Measurements from ENCODE around the gene FANCB.

The FANCB gene

GRCh38 chrX:14872851-14873675 is at the start of gene FANCB, which contains the start of gene MOSPD2:
TSS of gene FANCB (minus strand) at chrX:14873069. CDS start at chrX:14865510, 7,559 bp downstream.
TSS of gene MOSPD2 (plus strand) at chrX:14873421. CDS start at chrX:14873529, 108 bp downstream.
- DNase-seq = peak; percentile 97

GRCh38 chrX:14922437-14922836 is 49.6 kb upstream of the FANCB start:
- no peak for DNase-seq

DNA sequence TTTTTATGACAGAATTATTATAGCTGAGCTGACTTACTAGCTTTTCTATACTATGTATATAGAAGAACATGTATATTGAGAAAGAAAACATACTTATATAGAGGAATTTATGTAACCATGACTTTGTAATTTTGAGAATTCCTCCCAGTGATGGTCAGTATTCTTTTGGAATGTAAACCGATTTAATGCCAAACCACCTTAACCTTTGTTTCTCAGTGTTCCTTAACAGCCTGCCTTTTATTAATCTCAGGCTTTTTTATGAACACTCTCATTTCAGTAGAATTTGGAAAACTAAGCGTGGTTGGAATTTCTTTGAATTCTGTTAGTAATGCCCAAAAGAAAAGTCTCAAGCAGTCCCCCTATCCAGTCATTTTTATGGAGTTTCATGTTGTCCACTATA is 47.3 kb upstream of the FANCB start:
- no peak for DNase-seq

- no peak for DNase-seq
Measured at GRCh38 chrX:14919407-14919806, 46.5 kb upstream of the FANCB start.

- no peak for DNase-seq
Measured at GRCh38 chrX:14916017-14916674, 43.3 kb upstream of the FANCB start.

DNA sequence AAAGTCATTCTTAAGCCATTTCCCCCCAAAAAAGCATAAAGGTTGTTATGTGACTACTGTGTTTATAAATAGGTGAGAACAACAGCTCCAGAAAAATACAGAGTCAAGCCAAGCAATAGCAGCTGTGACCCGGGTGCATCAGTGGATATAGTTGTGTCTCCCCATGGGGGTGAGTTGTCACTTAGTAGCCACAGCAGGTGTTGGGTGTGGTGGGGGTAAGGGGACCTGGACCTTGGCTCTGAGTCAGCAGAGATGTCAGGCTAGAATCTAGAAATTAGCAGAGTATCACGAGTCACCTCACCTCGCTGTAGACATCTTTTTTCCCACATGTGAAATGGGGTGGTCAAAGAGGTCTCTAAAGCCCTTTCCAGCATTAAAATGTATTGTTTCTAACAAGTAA is 42.7 kb upstream of the FANCB start:
- DNase-seq = no peak

DNA sequence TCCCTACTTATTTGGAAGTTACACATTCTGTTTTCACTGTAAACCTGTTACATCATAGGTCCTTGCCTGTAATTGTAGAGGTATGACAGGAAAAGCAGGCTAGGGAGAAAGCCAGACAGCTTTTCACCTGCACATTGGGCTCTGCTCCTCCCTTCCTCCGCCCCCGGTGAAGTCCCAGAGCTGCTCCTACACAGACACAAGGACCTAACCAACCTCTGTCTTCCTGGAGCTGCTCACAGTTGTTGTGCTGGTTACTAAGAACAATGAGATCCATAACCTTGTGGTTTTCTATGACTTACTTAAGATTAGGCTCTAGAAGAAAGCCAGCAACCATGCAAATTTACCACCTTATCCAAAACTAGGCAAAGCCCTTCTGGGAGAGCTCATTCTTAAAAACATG is 40.4 kb upstream of the FANCB start:
- DNase-seq = no peak

- DNase-seq = no peak
Measured at GRCh38 chrX:14903891-14904290, 31.0 kb upstream of the FANCB start.

DNA sequence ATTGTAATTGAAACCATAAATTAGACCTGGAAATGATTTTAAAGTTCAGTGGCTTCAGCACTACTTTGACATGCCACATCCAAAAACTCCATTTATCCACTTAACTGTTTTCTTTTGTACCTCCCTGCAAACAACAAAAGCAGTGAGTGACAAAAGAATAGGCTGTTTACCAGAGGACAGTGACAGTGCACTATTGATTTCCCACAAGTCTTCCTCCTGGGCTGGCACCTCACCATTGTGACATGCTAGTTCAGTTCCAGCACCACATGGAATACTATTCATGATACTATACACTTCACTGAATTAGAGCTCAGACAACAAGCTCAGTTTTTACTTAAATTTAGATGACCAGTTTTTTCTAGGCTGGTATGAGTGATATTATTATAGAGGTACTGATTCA is 29.7 kb upstream of the FANCB start:
- no peak for DNase-seq

- peak; percentile 15 for DNase-seq
Measured at GRCh38 chrX:14899607-14900006, 26.7 kb upstream of the FANCB start.

- DNase-seq = no peak
Measured at GRCh38 chrX:14897042-14897441, 24.2 kb upstream of the FANCB start.

DNA sequence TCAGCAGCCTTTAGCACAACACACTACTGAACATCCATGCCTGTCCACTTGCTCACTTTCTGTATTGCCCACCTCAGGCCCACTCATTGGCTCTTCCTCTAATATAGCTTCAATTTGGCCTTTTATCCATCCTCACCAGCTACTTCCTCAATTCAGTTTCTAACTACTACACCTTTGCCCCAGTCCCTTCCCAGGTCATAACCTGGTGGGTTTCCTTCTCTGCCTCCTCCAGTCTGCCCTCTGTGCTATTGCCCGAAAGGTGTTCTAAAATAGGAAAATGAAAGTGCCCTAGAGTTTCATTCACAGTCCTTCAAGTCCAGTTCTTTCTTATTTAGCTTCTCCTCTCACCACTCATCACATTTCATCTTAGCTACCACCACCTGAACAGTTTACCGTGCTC is 23.4 kb upstream of the FANCB start:
- DNase-seq = no peak

DNA sequence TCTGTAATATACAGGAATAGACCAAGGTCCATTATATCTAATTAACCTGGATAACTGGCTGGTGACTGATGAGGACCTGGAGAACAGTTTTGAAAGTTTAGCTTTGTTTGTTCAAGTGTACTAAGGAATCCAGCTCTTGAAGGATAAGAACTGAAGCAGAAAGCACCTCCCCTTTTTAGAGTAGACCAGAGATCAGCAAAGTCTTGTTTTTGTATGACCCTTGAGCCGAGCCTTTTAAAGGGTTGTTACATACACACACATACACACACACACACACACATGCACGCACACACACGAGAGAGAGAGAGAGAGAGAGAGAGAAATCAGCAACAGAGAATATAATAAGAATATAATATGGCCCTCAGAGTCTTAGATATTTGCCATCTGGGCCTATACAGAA is 13.4 kb upstream of the FANCB start:
- no peak for DNase-seq

DNA sequence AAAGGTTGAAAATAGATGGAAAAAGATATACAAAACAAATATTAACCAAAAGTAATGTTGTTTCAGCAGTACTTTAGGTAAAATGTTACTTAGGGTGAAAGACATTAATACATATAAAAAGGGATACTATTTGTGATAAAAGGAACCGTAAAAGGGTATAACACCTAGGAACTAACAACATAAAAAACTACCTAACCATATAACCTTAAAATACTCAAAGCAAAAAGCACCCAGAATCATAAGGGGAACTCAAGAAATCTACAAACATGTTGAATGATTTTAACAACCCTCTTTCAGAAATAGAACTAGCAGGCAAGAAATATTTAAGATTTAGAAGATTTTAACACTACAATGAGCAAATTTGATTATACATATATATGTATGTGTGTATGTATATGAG is 11.8 kb upstream of the FANCB start:
- DNase-seq = no peak

- no peak for DNase-seq
Measured at GRCh38 chrX:14883826-14884225, 11.0 kb upstream of the FANCB start.

GRCh38 chrX:14875624-14876023 is 2.8 kb upstream of the FANCB start:
- DNase-seq = no peak

DNA sequence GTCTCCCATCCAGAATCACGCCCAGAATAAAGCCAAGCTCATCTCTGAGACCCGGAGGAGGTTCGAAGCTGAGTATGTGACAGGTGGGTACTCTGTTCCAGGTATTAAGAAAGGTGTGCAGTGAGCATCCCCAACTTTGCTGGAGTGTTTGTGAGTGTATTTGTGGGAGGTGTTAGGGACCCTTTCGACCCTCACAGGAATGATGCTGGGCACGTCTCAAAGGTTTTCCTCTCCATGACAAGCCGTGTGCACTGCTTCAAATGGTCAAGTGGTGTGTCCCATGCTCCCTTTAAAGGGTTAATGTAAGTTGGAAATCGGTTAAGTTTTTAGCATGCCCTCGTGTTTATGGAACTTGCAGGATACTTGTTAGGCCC is 794 bp upstream of the FANCB start:
- no peak for DNase-seq

GRCh38 chrX:14872355-14872754 is 514 bp downstream of the FANCB start:
- peak; percentile 24 for DNase-seq

DNA sequence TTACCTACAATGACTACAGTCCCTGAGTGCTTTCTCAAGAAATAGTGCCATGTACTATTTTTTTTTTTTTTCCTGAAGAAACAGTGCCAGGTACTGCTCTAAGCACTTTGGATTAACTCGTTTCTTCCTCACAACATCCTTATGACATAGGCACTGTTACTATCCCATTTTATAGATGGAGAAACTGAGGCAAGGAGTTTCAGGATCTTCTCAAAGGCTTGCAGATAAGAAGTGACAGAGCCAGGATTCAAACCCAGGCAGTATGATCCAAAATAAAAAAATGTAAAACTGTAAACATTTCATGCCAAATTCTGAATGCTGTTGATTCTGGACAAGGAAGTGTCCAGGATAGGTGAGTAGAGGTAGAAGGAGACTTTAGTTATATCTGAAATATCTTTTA is 1.1 kb downstream of the FANCB start:
- DNase-seq = no peak

DNA sequence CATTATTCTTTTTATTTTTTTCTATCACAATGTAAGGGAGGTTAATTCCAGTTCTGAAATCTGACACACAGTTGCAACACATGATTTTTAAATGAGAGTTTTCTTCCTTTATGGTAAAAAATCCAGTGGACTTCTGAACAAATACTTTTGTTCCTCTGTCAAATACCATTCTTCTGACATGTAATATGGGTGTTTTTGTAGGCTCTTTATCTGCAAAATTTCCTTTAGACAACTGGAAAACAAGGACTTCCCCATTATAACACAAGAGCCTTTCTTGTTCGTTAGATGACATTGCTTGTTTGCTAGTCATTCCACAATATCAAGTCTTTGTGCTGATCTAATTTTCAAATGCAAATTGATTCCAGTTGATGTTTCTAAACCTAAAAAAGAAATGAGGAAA is 7.7 kb downstream of the FANCB start:
- no peak for DNase-seq

DNA sequence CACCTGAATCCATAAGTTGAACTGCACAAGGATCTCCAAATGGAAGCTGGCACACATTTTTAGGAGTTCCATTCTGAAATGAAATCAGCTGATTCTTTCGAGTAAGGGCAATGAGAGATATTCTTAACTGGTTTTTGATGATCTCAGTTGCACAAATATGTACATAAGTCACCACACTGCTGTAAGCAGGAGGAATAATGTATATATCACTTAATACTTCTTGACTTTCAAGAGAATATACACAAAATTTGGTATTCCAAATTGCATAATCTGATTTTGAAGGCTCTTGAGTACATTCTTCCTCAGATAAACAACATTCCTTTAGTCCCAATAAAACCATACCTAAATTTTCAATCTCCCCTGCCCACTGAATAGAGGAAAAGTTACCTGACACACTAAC is 8.2 kb downstream of the FANCB start:
- DNase-seq = no peak

DNA sequence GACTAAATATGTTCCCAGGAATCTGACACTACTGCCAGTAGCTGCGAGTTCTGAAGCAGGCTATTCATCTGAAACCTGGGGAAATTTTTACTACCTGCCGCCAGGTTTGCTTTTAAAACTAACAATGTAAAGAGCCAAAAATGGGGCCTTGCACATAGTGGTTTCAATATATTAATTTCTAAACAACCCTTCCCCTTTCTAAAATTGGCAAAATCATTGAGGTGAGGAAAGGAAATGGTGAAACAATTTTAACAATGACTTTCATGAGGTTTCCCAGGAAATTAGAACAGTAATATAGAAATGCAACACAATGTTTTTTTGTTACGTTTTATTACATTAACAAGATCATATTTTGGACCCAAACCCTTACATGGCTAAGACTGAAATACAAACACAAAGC is 21.3 kb downstream of the FANCB start:
- DNase-seq = peak; percentile 13

GRCh38 chrX:14843666-14844065 is 29.2 kb downstream of the FANCB start:
- no peak for DNase-seq

- no peak for DNase-seq
Measured at GRCh38 chrX:14837155-14837554, 35.7 kb downstream of the FANCB start.

- no peak for DNase-seq
Measured at GRCh38 chrX:14832586-14832985, 40.3 kb downstream of the FANCB start.

All from hematopoietic multipotent progenitor cell treated with erythropoietin and hydrocortisone succinate and interleukin-3 and kit ligand, for 4 days (in vitro differentiated cells).